Measurements from ENCODE around the gene RPS16. TPM values are rescaled to one million over a fixed set of nuclear protein-coding genes. Genes with fewer than 3 reads are reported as not detected.

RPS16 gene
- total and polyA plus RNA-seq, 2 experiments from 2014 or later: 207 to 1,901 TPM

- Mint-ChIP-seq H3K4me1 (peaks cover 46% of the 10 kb centered on the region), H3K4me3 (peak overlapping the region; percentile 85; the same call in 2 of the 3 replicates), H3K27me3 (ENCODE audit: insufficient read depth, low read depth, poor library complexity) (peaks cover 17% of the 10 kb centered on the region), H3K9me3 (peaks cover 4% of the 10 kb centered on the region; the same call in 1 of the 3 replicates), H3K36me3 (ENCODE audit: low read depth) (peaks cover 10% of the 10 kb centered on the region), H3K27ac (peak overlapping the region; percentile 99)
- Histone ChIP-seq H3K4me3 (0 out of 2 replicates have a peak overlapping the region, but pooled peaks have one; percentile 99), H3K36me3 (ENCODE audit: insufficient read depth) (no peaks in the 10 kb centered on the region), H3K27me3 (ENCODE audit: insufficient read depth) (no peaks in the 10 kb centered on the region), H3K4me2 (0 out of 2 replicates have a peak overlapping the region, but pooled peaks have one; percentile 91), H3K9me2 (ENCODE audit: insufficient read depth) (no peaks in the 10 kb centered on the region), H3K4me1 (ENCODE audit: insufficient read depth) (peaks cover 41% of the 10 kb centered on the region), H4K20me1 (replicated peaks; ENCODE audit: insufficient read depth) (no peaks in the 10 kb centered on the region; the same call in 1 of the 2 replicates), H3F3A (replicated peaks; ENCODE audit: low read depth) (peaks cover 50% of the 10 kb centered on the region; the same call in 1 of the 2 replicates), H3K27ac (ENCODE audit: low read depth) (peak overlapping the region; percentile 100), H2AFZ (no peak overlapping the region), H3K79me2 (replicated peaks; ENCODE audit: insufficient read depth) (no peaks in the 10 kb centered on the region)
- ATAC-seq: no peak
- TF ChIP-seq ZNF114 (CRISPR knock-in tag; IDR thresholded peaks at IDR 0.05): no peak
- TF ChIP-seq CREB1 (CRISPR knock-in tag; IDR thresholded peaks at IDR 0.05; ENCODE audit: low read depth): no peak
- no peak for TF ChIP-seq NANOG (IDR thresholded peaks at IDR 0.05; ENCODE audit: borderline replicate concordance)
- no peak for TF ChIP-seq EZH2phosphoT487 (IDR thresholded peaks at IDR 0.05; ENCODE audit: unreplicated experiment)
- no peak for TF ChIP-seq STAT1 (IDR thresholded peaks at IDR 0.05; ENCODE audit: unreplicated experiment)
- no peak for TF ChIP-seq REST (IDR thresholded peaks at IDR 0.05; ENCODE audit: unreplicated experiment)
- TF ChIP-seq ZNF331 (CRISPR knock-in tag; IDR thresholded peaks at IDR 0.05; ENCODE audit: low read depth): no peak
- TF ChIP-seq POLR2AphosphoS5 (IDR thresholded peaks at IDR 0.05; ENCODE audit: low read depth): no peak
- no peak for TF ChIP-seq ETS1 (IDR thresholded peaks at IDR 0.05)
- no peak for TF ChIP-seq ZNF462 (CRISPR knock-in tag; IDR thresholded peaks at IDR 0.05)
- no peak for TF ChIP-seq EZH2 (IDR thresholded peaks at IDR 0.05; ENCODE audit: low read depth, unreplicated experiment)
- TF ChIP-seq CTCF (conservative IDR thresholded peaks at IDR 0.05; ENCODE audit: low read depth in 2 of 2): no peak
- no peak for TF ChIP-seq JUNB (IDR thresholded peaks at IDR 0.05; ENCODE audit: unreplicated experiment)
- DNase-seq (ENCODE audit: low spot score): no peak
Measured at GRCh38 chr19:39401070-39401548, 34.6 kb downstream of the RPS16 start.

Data from GM23338 (cell line).